HG02798 (cell line): ENCODE data around the gene TIRAP.

ENCODE experiments used
- ATAC-seq: cut with Tn5 transposase; IDR thresholded peaks from one replicate; pipeline ENCODE4 v1.9.1; 2021; ENCODE audit warnings: mild to moderate bottlenecking; ENCODE audit not compliant: unreplicated experiment, poor library complexity

The TIRAP gene

GRCh38 chr11:126339073-126339862 is 56.4 kb downstream of the TIRAP start:
- no peak for ATAC-seq

GRCh38 chr11:126339863-126340434 is 57.1 kb downstream of the TIRAP start:
- no peak for ATAC-seq

GRCh38 chr11:126340960-126341606 is 58.2 kb downstream of the TIRAP start:
- ATAC-seq: no peak

- ATAC-seq: no peak
Measured at GRCh38 chr11:126341760-126342161, 58.9 kb downstream of the TIRAP start.

GRCh38 chr11:126343051-126343450 is 60.2 kb downstream of the TIRAP start:
- ATAC-seq: no peak
